ENCODE results near the gene DNLZ. TPM values are rescaled to one million over a fixed set of nuclear protein-coding genes. Genes with fewer than 3 reads are reported as not detected.
A peak's percentile ranks its signal among the peaks of the same experiment; 100 is the strongest.

DNLZ gene
- total RNA-seq, 5 donors from 2014 or later (not counting 1 experiment from before 2014, with no cell fraction given), result 20.4 to 46.8 (median 36.3) TPM

DNA sequence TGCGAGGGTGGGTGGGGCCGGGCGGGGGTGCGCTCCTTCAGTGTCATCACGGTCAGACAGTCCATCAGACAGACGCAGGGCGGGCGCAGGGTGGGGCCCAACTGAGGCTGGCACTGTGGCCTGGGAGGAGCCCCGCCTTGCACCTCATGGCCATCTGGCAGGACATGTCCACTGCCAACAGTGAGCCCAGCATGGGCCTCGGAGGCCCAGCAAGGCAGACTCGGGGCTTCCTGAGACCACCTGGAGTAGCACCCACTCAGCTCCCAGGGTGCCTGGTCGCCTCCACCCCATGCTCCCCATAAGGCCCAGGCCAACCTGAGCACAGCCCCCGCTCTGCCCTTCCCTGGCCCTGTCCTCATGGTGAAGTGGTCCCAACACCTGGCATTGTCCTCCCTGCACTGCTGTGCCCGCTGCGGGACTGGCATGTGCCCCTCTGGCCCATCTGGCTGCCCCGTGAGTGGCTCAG lies 44.7 kb downstream of the DNLZ start:
- Mint-ChIP-seq H3K9me3 (peaks cover 0 to 5% (median 4%) of the 10 kb centered on the region in 3 donors), H3K4me1 (peaks cover 0 to 5% (median 4%) of the 10 kb centered on the region in 3 donors), H3K27ac (no peak overlapping the region), H3K36me3 (no peaks in the 10 kb centered on the region), H3K4me3 (no peak overlapping the region), H3K27me3 (peaks cover 0 to 3% of the 10 kb centered on the region in 2 donors)
- CTCF ChIA-PET, result no interaction called here
- POLR2A ChIA-PET, result no interaction called here
- H3K27ac ChIP-seq (ENCODE audit: low read length), result no peak overlapping the region
- WGBS (ENCODE audit: insufficient coverage), result 85% methylated on average over 15 of the region's 16 CpGs
- no peak overlapping the region for H3K4me3 ChIP-seq (ENCODE audit: control insufficient read depth in 1 of 2, extremely low read depth in 1 of 2, low read length in 1 of 2)
- H3K4me1 ChIP-seq (ENCODE audit: control insufficient read depth in 1 of 2, extremely low read depth in 1 of 2, insufficient read depth in 2 of 2, low read length in 2 of 2), result peaks cover 0 to 31% of the 10 kb centered on the region in 2 experiments
- H3K36me3 ChIP-seq (ENCODE audit: control insufficient read depth in 2 of 2, extremely low read depth in 1 of 2, insufficient read depth in 1 of 2, low read length in 1 of 2), result no peaks in the 10 kb centered on the region
- H3K27me3 ChIP-seq (replicated peaks in 1 of 2; ENCODE audit: control insufficient read depth in 2 of 2, extremely low read depth in 1 of 2, insufficient read depth in 2 of 2, low read length in 1 of 2), result peaks cover 0 to 6% of the 10 kb centered on the region in 2 experiments
- no peak for ATAC-seq (replicated peaks in 1 of 4)
- no peaks in the 10 kb centered on the region for H3K9me3 ChIP-seq
- no peak for DNase-seq

DNA sequence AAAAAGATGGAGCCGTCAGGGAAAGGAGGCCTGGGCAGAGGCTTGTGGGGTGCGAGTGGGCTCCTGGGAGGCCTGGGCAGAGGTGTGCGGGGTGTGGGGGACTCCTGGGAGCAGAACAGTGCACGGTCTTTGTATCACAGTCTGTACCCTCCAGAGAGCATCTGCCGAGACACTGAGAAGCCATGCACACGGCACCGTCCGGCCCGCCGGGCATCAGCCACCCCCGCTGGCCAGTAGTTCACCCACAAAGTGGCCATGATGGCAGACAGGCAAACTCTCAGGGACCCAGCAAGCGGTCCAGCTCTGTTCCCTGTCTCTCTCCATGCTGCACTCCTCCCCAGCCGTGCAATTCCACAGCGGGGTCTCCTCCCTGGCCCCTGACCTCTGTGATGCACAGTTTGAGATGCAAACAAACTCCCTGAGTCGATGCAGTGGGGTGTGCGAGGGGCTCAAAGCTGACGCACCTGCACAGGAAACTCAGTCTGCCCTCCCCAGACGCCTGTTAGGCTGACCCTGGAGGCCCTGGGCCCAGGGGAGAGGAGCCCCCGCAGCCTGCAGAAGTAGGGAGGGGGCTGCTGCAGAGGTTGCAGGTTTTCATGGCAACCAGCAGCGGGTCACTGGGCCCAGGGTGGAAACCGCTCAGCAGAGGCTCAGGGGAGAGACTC lies 45.3 kb downstream of the DNLZ start:
- Histone ChIP-seq H3K27ac (ENCODE audit: low read length) (no peak overlapping the region), H3K36me3 (ENCODE audit: control insufficient read depth in 2 of 2, extremely low read depth in 1 of 2, insufficient read depth in 1 of 2, low read length in 1 of 2) (no peaks in the 10 kb centered on the region), H3K4me1 (ENCODE audit: control insufficient read depth in 1 of 2, extremely low read depth in 1 of 2, insufficient read depth in 2 of 2, low read length in 2 of 2) (peaks cover 0 to 28% of the 10 kb centered on the region in 2 experiments), H3K4me3 (ENCODE audit: control insufficient read depth in 1 of 2, extremely low read depth in 1 of 2, low read length in 1 of 2) (no peak overlapping the region), H3K27me3 (replicated peaks in 1 of 2; ENCODE audit: control insufficient read depth in 2 of 2, extremely low read depth in 1 of 2, insufficient read depth in 2 of 2, low read length in 1 of 2) (peaks cover 0 to 6% of the 10 kb centered on the region in 2 experiments), H3K9me3 (no peaks in the 10 kb centered on the region)
- H3K9me3 Mint-ChIP-seq, result peaks cover 0 to 5% (median 4%) of the 10 kb centered on the region in 3 donors
- ATAC-seq (replicated peaks in 1 of 4), result no peak
- WGBS (ENCODE audit: insufficient coverage), result 70% methylated on average over 18 of the region's 21 CpGs
- no peak overlapping the region for H3K4me3 Mint-ChIP-seq
- peaks cover 0 to 5% (median 4%) of the 10 kb centered on the region in 3 donors for H3K4me1 Mint-ChIP-seq
- H3K27me3 Mint-ChIP-seq, result peaks cover 0 to 3% of the 10 kb centered on the region in 2 donors
- ChIA-PET CTCF (no interaction called here), POLR2A (no interaction called here)
- H3K36me3 Mint-ChIP-seq, result no peaks in the 10 kb centered on the region
- H3K27ac Mint-ChIP-seq, result no peak overlapping the region
- DNase-seq, result no peak

DNA sequence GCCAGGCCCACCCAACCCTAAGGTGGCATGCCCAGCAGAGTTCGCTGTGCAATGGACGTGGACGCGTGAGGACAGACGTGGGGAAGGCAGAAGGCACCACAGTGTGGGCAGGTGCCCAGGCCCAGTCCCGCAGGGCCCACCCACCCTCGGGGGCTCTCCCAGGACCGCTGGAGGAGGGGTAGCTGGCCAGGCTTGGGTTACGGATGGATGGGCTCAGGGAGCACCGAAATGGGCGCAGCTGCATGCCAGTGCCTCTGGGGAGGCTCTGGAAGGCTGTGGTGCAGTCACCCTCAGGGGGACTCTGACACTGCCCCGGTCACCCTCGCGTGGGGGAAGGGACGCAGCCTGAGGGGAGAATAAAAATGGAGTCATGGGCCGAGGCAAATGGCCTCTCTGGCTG lies 45.8 kb downstream of the DNLZ start:
- Histone ChIP-seq H3K27me3 (replicated peaks in 1 of 2; ENCODE audit: control insufficient read depth in 2 of 2, extremely low read depth in 1 of 2, insufficient read depth in 2 of 2, low read length in 1 of 2) (peaks cover 0 to 3% of the 10 kb centered on the region in 2 experiments), H3K27ac (ENCODE audit: low read length) (no peak overlapping the region), H3K9me3 (no peaks in the 10 kb centered on the region), H3K4me1 (ENCODE audit: control insufficient read depth in 1 of 2, extremely low read depth in 1 of 2, insufficient read depth in 2 of 2, low read length in 2 of 2) (peaks cover 0 to 26% of the 10 kb centered on the region in 2 experiments), H3K36me3 (ENCODE audit: control insufficient read depth in 2 of 2, extremely low read depth in 1 of 2, insufficient read depth in 1 of 2, low read length in 1 of 2) (no peaks in the 10 kb centered on the region), H3K4me3 (ENCODE audit: control insufficient read depth in 1 of 2, extremely low read depth in 1 of 2, low read length in 1 of 2) (no peak overlapping the region)
- no peak overlapping the region for H3K4me3 Mint-ChIP-seq
- H3K9me3 Mint-ChIP-seq, result peaks cover 0 to 5% (median 4%) of the 10 kb centered on the region in 3 donors
- CTCF ChIA-PET, result no interaction called here
- H3K36me3 Mint-ChIP-seq, result no peaks in the 10 kb centered on the region
- WGBS (ENCODE audit: insufficient coverage), result 93% methylated on average over 16 of the region's 16 CpGs
- peaks cover 0 to 3% of the 10 kb centered on the region in 2 donors for H3K27me3 Mint-ChIP-seq
- POLR2A ChIA-PET, result no interaction called here
- ATAC-seq (replicated peaks in 1 of 4) (no peak), DNase-seq (no peak)
- peaks cover 0 to 5% (median 4%) of the 10 kb centered on the region in 3 donors for H3K4me1 Mint-ChIP-seq
- no peak overlapping the region for H3K27ac Mint-ChIP-seq

DNA sequence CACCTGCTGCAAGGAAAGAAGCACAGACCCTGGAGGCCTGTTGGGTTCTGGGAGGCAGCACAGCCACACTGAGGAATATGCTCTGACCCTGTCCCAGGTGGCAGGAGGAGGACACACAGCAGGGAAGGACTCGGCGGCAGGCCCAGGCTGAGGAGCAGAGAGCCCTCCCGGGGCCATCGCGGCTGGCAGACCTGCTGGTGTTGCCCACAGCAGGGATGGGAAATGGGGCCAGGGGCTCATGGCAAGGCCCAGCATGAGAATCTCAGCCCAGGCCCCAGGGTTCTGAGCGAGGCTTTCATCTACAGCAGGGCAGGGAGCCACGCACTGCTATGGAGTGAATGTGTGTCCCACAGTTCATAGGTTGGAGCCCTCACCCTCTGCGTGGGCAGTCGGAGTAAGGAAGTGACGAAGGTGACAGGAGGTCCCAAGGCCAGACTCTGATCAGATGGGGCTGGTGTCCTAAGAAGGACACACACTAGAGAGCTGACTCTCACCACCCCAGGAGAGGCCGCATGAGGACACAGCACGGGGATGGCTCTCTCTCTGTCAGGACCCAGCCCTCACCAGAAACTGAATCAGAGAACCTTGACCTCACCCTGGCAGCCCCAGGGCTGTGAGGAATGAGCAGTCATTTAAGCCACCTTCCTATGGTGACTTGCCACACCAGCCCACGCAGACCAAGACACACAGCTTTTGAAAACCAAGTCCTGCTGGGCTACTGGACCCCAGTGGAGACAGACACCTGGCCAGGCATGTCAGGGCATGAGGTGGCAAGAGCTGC lies 46.5 kb downstream of the DNLZ start:
- peaks cover 0 to 5% (median 4%) of the 10 kb centered on the region in 3 donors for H3K9me3 Mint-ChIP-seq
- 95% methylated on average over 13 of the region's 13 CpGs for WGBS (ENCODE audit: insufficient coverage)
- H3K4me3 ChIP-seq (ENCODE audit: control insufficient read depth in 1 of 2, extremely low read depth in 1 of 2, low read length in 1 of 2), result no peak overlapping the region
- ATAC-seq (replicated peaks in 1 of 4) (no peak), DNase-seq (no peak)
- CTCF ChIA-PET, result no interaction called here
- H3K9me3 ChIP-seq, result no peaks in the 10 kb centered on the region
- H3K4me1 Mint-ChIP-seq, result peaks cover 0 to 5% (median 4%) of the 10 kb centered on the region in 3 donors
- peaks cover 0 to 3% of the 10 kb centered on the region in 2 experiments for H3K27me3 ChIP-seq (replicated peaks in 1 of 2; ENCODE audit: control insufficient read depth in 2 of 2, extremely low read depth in 1 of 2, insufficient read depth in 2 of 2, low read length in 1 of 2)
- H3K4me1 ChIP-seq (ENCODE audit: control insufficient read depth in 1 of 2, extremely low read depth in 1 of 2, insufficient read depth in 2 of 2, low read length in 2 of 2), result peaks cover 0 to 26% of the 10 kb centered on the region in 2 experiments
- POLR2A ChIA-PET, result no interaction called here
- no peak overlapping the region for H3K27ac Mint-ChIP-seq
- H3K4me3 Mint-ChIP-seq, result no peak overlapping the region
- no peaks in the 10 kb centered on the region for H3K36me3 ChIP-seq (ENCODE audit: control insufficient read depth in 2 of 2, extremely low read depth in 1 of 2, insufficient read depth in 1 of 2, low read length in 1 of 2)
- no peaks in the 10 kb centered on the region for H3K36me3 Mint-ChIP-seq
- H3K27ac ChIP-seq (ENCODE audit: low read length), result peak overlapping the region; percentile 58
- peaks cover 0 to 3% of the 10 kb centered on the region in 2 donors for H3K27me3 Mint-ChIP-seq

DNA sequence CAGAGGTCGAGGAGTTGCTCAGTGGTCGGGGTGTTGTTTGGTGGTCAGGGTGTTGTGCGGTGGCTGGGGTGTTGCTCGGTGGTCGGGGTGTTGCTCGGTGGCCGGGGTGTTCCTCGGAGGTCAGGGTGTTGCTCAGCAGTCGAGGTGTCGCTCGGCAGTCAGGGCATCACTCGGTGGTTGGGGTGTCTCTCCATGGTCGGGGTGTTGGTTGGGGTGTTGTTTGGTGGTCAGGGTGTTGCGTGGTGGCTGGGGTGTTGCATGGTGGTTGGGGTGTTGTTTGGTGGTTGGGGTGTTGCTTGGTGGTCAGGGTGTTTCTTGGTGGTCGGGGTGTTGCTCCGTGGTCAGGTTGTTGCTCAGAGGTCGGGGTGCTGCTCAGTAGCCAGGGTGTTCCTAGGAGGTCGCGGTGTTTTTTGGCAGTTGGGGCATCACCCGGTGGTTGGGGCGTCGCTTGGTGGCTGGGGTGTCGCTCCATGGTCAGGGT lies 47.2 kb downstream of the DNLZ start:
- peaks cover 0 to 5% (median 4%) of the 10 kb centered on the region in 3 donors for H3K9me3 Mint-ChIP-seq
- H3K27me3 Mint-ChIP-seq, result peaks cover 0 to 3% of the 10 kb centered on the region in 2 donors
- Histone ChIP-seq H3K4me3 (ENCODE audit: control insufficient read depth in 1 of 2, extremely low read depth in 1 of 2, low read length in 1 of 2) (no peak overlapping the region), H3K27me3 (replicated peaks in 1 of 2; ENCODE audit: control insufficient read depth in 2 of 2, extremely low read depth in 1 of 2, insufficient read depth in 2 of 2, low read length in 1 of 2) (peaks cover 0 to 11% of the 10 kb centered on the region in 2 experiments), H3K27ac (ENCODE audit: low read length) (peak overlapping the region; percentile 58), H3K9me3 (no peaks in the 10 kb centered on the region), H3K36me3 (ENCODE audit: control insufficient read depth in 2 of 2, extremely low read depth in 1 of 2, insufficient read depth in 1 of 2, low read length in 1 of 2) (no peaks in the 10 kb centered on the region), H3K4me1 (ENCODE audit: control insufficient read depth in 1 of 2, extremely low read depth in 1 of 2, insufficient read depth in 2 of 2, low read length in 2 of 2) (peaks cover 0 to 33% of the 10 kb centered on the region in 2 experiments)
- DNase-seq, result peak in 30 of 35 experiments; percentile 8 to 74 (median 50)
- no peak overlapping the region for H3K4me3 Mint-ChIP-seq
- peaks cover 0 to 5% (median 4%) of the 10 kb centered on the region in 3 donors for H3K4me1 Mint-ChIP-seq
- 45% methylated on average over 22 of the region's 23 CpGs for WGBS (ENCODE audit: insufficient coverage)
- H3K27ac Mint-ChIP-seq, result peak overlapping the region; percentile 6 to 76
- ChIA-PET CTCF (interaction anchor here in 1 of 2 donors (0.7 kb wide), 1 partner anchor 47 kb away, joined by 4 read pairs; no protein-coding TSS in a partner anchor), POLR2A (no interaction called here)
- ATAC-seq (replicated peaks in 1 of 4), result peak in 3 of 4 experiments; percentile 22 to 45 (median 34)
- H3K36me3 Mint-ChIP-seq, result no peaks in the 10 kb centered on the region

DNA sequence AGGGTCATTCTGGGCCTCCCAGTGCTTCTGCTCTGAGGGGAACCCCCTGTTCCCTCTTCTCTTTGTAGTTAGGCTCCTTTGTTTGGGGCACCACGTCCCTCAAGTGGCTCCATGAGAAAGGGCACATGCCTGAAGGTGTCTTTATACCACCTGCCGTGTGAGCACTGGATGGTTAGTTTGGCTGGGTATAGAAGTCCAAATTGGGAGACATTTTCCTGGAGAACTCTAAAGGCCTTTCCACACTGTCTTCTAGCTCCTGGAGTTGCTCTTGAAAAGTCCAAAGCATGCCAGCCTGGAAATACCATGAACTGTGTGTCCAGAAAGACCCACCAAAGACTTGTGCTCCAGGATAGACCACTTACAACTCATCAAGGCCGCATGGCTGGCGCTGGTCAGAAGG lies 48.6 kb downstream of the DNLZ start:
- Histone ChIP-seq H3K36me3 (ENCODE audit: control insufficient read depth in 2 of 2, extremely low read depth in 1 of 2, insufficient read depth in 1 of 2, low read length in 1 of 2) (no peaks in the 10 kb centered on the region), H3K9me3 (no peaks in the 10 kb centered on the region), H3K4me3 (ENCODE audit: control insufficient read depth in 1 of 2, extremely low read depth in 1 of 2, low read length in 1 of 2) (no peak overlapping the region), H3K27me3 (replicated peaks in 1 of 2; ENCODE audit: control insufficient read depth in 2 of 2, extremely low read depth in 1 of 2, insufficient read depth in 2 of 2, low read length in 1 of 2) (peaks cover 0 to 24% of the 10 kb centered on the region in 2 experiments), H3K27ac (ENCODE audit: low read length) (no peak overlapping the region), H3K4me1 (ENCODE audit: control insufficient read depth in 1 of 2, extremely low read depth in 1 of 2, insufficient read depth in 2 of 2, low read length in 2 of 2) (peaks cover 0 to 38% of the 10 kb centered on the region in 2 experiments)
- Mint-ChIP-seq H3K4me1 (peaks cover 0 to 5% (median 4%) of the 10 kb centered on the region in 3 donors), H3K27ac (peak overlapping the region in 1 of 2 donors; percentile 55), H3K4me3 (no peak overlapping the region), H3K27me3 (peaks cover 0 to 3% of the 10 kb centered on the region in 2 donors), H3K9me3 (peaks cover 0 to 5% (median 4%) of the 10 kb centered on the region in 3 donors), H3K36me3 (no peaks in the 10 kb centered on the region)
- no peak for DNase-seq
- 88% methylated on average over 4 of the region's 4 CpGs for WGBS (ENCODE audit: insufficient coverage)
- ChIA-PET POLR2A (no interaction called here), CTCF (no interaction called here)
- no peak for ATAC-seq (replicated peaks in 1 of 4)
